ENCODE measurements around the gene RABGAP1. TPM values are rescaled to one million over a fixed set of nuclear protein-coding genes. Genes with fewer than 3 reads are reported as not detected.

The RABGAP1 gene
- total RNA-seq, 2 donors from 2014 or later: 33.8 to 36.7 TPM

DNA sequence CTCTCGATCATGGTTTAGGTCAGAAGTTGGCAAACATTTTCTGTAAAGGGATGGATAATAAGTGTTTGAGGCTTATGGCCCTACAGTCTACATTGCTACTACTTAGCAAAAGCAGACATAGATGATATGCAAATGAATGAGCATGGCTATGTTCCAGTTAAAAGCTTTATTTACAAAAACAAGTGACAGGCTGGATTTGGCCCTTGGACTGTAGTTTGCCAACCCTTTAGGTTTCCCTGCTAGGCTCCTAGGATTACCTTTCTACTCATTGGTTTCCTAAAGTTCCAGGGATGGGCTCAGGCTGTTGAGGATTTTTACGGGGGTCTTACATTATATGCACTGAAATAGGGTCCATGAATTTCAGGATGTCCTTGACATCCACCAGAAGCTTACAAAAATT lies 150.1 kb downstream of the RABGAP1 start:
- Mint-ChIP-seq H3K4me1 (peaks cover 5% of the 10 kb centered on the region), H3K27ac (peak overlapping the region; percentile 29), H3K27me3 (no peaks in the 10 kb centered on the region), H3K36me3 (ENCODE audit: low read depth) (peaks cover 5% of the 10 kb centered on the region), H3K4me3 (no peak overlapping the region)
- ATAC-seq: no peak
- DNase-seq: no peak
- H3K9me3 ChIP-seq (ENCODE audit: control insufficient read depth, low read length, poor library complexity, severe bottlenecking): no peaks in the 10 kb centered on the region

DNA sequence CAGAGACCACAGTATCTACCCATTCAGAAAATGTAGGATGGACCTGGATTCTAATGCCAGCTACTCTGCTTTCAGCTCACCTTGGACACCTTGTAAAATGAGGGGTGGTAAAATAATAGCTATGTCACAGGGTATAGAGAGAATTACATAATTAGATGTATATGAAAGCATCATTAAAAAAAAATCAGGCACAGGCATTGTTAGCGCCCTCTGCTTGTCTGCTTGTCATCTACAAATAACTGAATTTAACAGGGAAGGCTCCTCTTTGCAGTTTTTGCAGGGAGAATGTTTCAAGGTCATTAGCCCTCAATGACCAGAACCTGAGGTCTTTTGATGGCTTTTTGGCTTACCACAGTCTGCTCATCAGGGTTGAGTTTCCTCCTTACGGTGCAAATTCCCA lies 150.6 kb downstream of the RABGAP1 start:
- ATAC-seq (no peak), DNase-seq (no peak)
- H3K27ac Mint-ChIP-seq: peak overlapping the region; percentile 8
- peaks cover 4% of the 10 kb centered on the region for H3K4me1 Mint-ChIP-seq
- peaks cover 3% of the 10 kb centered on the region for H3K36me3 Mint-ChIP-seq (ENCODE audit: low read depth)
- no peaks in the 10 kb centered on the region for H3K27me3 Mint-ChIP-seq
- no peaks in the 10 kb centered on the region for H3K9me3 ChIP-seq (ENCODE audit: control insufficient read depth, low read length, poor library complexity, severe bottlenecking)
- H3K4me3 Mint-ChIP-seq: no peak overlapping the region

DNA sequence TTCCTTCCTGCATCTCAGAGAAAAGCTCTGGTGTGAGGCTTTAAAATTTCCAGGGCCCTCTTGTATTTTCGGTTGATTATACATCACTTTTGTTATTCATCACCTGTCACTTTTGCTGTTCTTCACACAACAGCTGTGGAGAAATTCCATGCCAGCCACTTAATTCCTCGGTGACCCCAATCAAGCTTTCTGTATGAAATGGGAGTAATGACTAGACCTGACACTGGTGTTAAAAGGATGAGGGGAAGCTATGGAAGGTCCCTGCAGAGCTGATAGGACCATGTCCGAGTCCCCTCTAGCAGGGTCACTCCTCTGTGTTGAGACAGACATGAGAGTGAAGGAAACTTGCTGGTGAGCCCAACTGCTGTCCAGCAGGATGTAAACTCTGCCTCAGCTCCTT lies 152.3 kb downstream of the RABGAP1 start:
- Mint-ChIP-seq H3K36me3 (ENCODE audit: low read depth) (peaks cover 3% of the 10 kb centered on the region), H3K4me1 (peaks cover 4% of the 10 kb centered on the region), H3K27me3 (no peaks in the 10 kb centered on the region), H3K4me3 (no peak overlapping the region), H3K27ac (no peak overlapping the region)
- H3K9me3 ChIP-seq (ENCODE audit: control insufficient read depth, low read length, poor library complexity, severe bottlenecking): no peaks in the 10 kb centered on the region
- ATAC-seq (no peak), DNase-seq (no peak)

DNA sequence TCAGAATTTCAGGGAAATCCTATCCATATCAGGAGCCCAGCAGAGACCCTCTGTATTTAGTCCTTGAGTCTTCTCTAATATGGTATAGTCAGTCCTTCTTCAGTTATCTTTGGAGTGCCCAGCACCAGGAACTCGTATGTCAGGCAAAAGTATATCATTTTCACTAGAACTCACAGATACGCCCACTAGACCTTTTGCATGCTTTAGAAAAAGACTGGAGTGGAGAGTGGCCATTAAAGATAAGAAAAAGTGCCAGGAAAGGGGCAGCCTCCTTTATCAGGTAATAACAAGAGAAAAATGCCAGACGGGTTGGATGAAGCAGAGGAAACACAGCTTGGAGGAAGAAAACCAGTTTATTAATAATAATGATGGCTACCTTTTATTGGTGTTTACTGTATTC lies 156.2 kb downstream of the RABGAP1 start:
- ATAC-seq (no peak), DNase-seq (no peak)
- no peaks in the 10 kb centered on the region for H3K9me3 ChIP-seq (ENCODE audit: control insufficient read depth, low read length, poor library complexity, severe bottlenecking)
- Mint-ChIP-seq H3K4me1 (no peaks in the 10 kb centered on the region), H3K4me3 (no peak overlapping the region), H3K27ac (no peak overlapping the region), H3K36me3 (ENCODE audit: low read depth) (peaks cover 2% of the 10 kb centered on the region), H3K27me3 (no peaks in the 10 kb centered on the region)

DNA sequence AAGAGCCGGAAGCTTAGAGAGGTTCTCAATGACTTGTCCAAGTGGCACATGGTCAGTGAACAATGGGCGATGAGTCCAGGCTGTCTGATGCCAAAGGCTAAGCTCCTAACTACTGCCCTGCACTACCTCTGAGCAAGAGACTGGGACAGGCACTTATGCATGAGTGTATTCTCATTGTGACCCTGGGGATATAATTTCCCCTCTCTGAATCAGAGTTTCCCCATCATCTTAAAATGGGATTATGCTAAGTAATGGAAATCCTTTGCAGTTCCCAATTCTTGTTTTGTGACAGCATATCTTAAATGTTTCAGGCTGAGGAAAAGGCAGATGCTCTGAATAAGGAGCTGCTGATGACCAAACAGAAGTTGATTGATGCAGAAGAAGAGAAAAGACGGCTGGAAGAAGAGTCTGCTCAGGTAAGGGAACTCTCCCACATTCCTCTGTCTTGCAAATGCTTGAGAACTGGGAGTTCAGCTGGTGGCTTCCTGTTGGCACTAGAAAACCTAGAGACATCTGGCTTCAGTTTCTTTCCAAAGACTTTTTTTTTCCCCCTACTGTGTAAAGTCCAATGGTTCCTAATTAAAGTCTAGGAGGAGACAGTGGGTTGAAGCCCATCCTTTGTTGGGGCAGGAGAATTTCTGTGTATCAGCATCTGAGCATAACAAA lies 156.7 kb downstream of the RABGAP1 start:
- no peaks in the 10 kb centered on the region for H3K4me1 Mint-ChIP-seq
- H3K4me3 Mint-ChIP-seq: no peak overlapping the region
- ATAC-seq (no peak), DNase-seq (no peak)
- peaks cover 5% of the 10 kb centered on the region for H3K36me3 Mint-ChIP-seq (ENCODE audit: low read depth)
- no peaks in the 10 kb centered on the region for H3K27me3 Mint-ChIP-seq
- no peaks in the 10 kb centered on the region for H3K9me3 ChIP-seq (ENCODE audit: control insufficient read depth, low read length, poor library complexity, severe bottlenecking)
- H3K27ac Mint-ChIP-seq: no peak overlapping the region

DNA sequence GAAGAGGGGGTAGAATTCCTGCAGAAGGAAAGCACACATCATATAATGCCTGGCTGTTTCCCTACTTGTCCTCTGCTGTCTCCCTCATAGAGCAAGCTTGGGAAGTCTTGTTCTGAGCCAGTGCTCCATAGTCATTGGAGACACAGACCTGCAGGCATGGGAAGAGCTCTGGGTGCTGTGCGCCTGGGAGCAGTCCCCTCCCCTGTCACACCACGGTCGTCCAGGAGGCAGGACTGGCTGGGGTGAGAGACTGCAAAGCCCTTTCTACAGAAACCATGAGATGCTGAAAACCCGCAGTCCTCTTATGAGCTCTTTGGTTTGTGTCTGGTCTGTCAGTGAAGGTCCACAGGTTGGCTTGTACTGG lies 157.3 kb downstream of the RABGAP1 start:
- Mint-ChIP-seq H3K36me3 (ENCODE audit: low read depth) (peaks cover 5% of the 10 kb centered on the region), H3K4me1 (no peaks in the 10 kb centered on the region), H3K27ac (no peak overlapping the region), H3K27me3 (no peaks in the 10 kb centered on the region), H3K4me3 (no peak overlapping the region)
- ATAC-seq (no peak), DNase-seq (no peak)
- no peaks in the 10 kb centered on the region for H3K9me3 ChIP-seq (ENCODE audit: control insufficient read depth, low read length, poor library complexity, severe bottlenecking)

DNA sequence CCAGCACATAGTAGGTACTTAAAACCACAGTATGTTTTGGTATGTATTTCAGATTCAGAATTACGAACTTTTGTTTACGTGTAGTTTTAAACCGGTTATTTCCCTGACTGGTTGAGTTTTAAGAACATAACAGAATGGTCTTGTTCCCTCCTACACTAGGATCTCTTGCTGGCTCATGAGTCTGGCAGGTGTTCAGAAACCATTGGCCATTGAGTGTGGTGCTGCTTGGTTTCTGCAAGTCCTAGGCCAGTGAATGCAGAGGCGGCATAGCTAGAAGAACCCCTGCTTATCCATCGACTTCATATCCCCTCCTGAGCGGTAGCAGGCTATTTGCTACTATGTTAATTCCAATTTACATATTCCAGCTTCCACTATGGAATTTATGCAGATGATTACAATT lies 158.2 kb downstream of the RABGAP1 start:
- peak overlapping the region; percentile 6 for H3K27ac Mint-ChIP-seq
- ATAC-seq (no peak), DNase-seq (no peak)
- no peak overlapping the region for H3K4me3 Mint-ChIP-seq
- H3K27me3 Mint-ChIP-seq: no peaks in the 10 kb centered on the region
- H3K9me3 ChIP-seq (ENCODE audit: control insufficient read depth, low read length, poor library complexity, severe bottlenecking): no peaks in the 10 kb centered on the region
- H3K36me3 Mint-ChIP-seq (ENCODE audit: low read depth): peaks cover 5% of the 10 kb centered on the region
- no peaks in the 10 kb centered on the region for H3K4me1 Mint-ChIP-seq

DNA sequence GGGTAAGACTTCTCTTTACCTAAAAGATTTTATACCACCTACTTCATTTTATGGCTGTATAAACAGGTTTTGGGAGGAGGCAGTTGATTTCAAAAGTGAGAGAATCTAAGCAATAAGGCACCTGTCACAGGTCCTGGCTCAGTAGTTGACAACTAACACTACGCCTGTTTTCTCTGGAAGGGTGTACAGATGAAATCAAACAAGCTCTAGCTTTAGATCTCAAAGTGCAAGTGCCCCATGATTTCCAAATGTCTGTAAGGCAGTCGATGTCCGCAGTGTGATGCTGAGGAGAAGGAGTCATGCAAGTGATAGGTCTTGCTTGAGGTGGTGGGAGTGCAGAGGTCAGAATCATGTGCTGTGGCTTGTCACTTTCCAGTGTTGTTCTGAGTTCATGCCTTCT lies 158.7 kb downstream of the RABGAP1 start:
- Mint-ChIP-seq H3K36me3 (ENCODE audit: low read depth) (peaks cover 5% of the 10 kb centered on the region), H3K4me1 (no peaks in the 10 kb centered on the region), H3K27me3 (no peaks in the 10 kb centered on the region), H3K4me3 (no peak overlapping the region), H3K27ac (peak overlapping the region; percentile 6)
- no peak for ATAC-seq
- DNase-seq: no peak
- H3K9me3 ChIP-seq (ENCODE audit: control insufficient read depth, low read length, poor library complexity, severe bottlenecking): no peaks in the 10 kb centered on the region

DNA sequence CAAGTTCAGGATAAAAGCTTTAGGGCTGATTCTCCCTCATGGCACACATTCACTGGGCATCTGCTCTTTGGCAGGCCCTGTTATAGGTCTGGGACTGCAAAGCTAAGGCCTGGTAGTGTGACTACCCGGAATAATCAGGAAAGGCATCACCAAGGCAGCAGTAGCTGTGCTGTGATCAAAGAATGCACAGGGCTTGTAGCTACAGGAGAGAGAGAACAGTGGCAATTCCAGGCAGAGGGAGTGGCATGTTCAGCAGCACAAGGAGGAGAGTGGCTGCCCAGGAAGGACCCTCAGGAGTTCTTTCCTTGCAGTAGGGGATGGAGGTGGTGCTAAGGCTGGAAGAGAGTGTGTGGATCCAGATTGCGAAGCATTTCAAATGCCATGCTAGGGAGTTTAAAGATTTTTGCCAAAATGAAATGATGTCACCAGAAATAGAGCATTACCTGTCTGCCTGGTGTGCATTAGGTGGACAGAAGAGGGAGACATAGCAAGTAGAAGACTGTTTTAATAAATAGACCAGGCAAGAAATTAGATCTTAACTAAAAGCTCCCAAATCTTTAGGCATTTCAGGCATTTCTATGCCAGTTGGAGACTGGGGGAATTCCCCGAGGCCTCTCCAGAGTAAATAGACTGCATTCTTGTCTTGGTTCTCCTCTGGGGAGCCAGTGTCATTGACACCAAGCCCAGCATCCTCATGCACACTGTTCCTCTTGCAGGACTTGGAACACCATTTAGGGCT lies 161.7 kb downstream of the RABGAP1 start:
- Mint-ChIP-seq H3K27me3 (no peaks in the 10 kb centered on the region), H3K27ac (peak overlapping the region; percentile 32), H3K4me3 (no peak overlapping the region), H3K36me3 (ENCODE audit: low read depth) (peaks cover 8% of the 10 kb centered on the region), H3K4me1 (peaks cover 6% of the 10 kb centered on the region)
- ATAC-seq (no peak), DNase-seq (no peak)
- H3K9me3 ChIP-seq (ENCODE audit: control insufficient read depth, low read length, poor library complexity, severe bottlenecking): no peaks in the 10 kb centered on the region

DNA sequence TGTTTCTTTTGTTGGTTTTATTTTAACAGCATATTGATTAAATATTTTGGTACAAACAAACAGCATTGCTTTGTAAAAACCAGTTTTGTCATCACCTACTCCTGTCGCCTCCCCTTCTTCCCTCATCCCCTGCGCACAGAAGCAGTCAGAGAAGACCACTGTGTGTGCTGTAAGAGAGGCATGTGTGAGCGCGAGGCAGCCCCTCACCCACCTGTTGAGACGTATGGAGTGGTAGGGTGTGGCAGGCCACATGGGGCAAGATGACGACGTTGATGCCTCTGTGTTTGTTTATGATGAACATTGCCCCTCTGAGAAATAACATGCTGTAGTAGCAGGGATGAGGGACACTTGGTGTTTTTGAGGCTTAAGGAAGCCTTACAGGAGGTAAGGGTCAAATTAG lies 164.0 kb downstream of the RABGAP1 start:
- Mint-ChIP-seq H3K36me3 (ENCODE audit: low read depth) (peaks cover 6% of the 10 kb centered on the region), H3K27me3 (no peaks in the 10 kb centered on the region), H3K4me3 (no peak overlapping the region), H3K27ac (peak overlapping the region; percentile 81), H3K4me1 (peaks cover 6% of the 10 kb centered on the region)
- ATAC-seq (no peak), DNase-seq (no peak)
- no peaks in the 10 kb centered on the region for H3K9me3 ChIP-seq (ENCODE audit: control insufficient read depth, low read length, poor library complexity, severe bottlenecking)

DNA sequence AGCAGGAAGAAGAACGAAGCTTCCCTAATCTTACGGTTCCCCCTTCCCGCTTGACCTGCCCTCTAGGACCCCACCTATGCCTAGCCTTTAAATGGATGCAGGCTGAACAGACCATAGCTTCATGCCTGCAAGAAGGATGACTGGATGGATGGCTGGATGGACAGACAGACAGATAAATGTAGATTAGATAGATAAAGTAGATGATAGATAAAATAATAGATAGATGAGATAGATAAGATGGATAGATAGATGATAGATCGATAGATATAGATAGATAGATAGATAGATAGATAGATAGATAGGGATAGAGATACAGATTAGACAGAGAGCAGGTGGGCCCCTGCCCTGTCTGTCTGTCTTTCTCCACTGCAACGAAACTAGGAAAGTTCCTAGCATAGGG lies 164.7 kb downstream of the RABGAP1 start:
- no peak for DNase-seq
- H3K27me3 Mint-ChIP-seq: no peaks in the 10 kb centered on the region
- H3K36me3 Mint-ChIP-seq (ENCODE audit: low read depth): peaks cover 6% of the 10 kb centered on the region
- H3K9me3 ChIP-seq (ENCODE audit: control insufficient read depth, low read length, poor library complexity, severe bottlenecking): no peaks in the 10 kb centered on the region
- peak overlapping the region; percentile 81 for H3K27ac Mint-ChIP-seq
- peaks cover 8% of the 10 kb centered on the region for H3K4me1 Mint-ChIP-seq
- ATAC-seq: no peak
- H3K4me3 Mint-ChIP-seq: no peak overlapping the region

DNA sequence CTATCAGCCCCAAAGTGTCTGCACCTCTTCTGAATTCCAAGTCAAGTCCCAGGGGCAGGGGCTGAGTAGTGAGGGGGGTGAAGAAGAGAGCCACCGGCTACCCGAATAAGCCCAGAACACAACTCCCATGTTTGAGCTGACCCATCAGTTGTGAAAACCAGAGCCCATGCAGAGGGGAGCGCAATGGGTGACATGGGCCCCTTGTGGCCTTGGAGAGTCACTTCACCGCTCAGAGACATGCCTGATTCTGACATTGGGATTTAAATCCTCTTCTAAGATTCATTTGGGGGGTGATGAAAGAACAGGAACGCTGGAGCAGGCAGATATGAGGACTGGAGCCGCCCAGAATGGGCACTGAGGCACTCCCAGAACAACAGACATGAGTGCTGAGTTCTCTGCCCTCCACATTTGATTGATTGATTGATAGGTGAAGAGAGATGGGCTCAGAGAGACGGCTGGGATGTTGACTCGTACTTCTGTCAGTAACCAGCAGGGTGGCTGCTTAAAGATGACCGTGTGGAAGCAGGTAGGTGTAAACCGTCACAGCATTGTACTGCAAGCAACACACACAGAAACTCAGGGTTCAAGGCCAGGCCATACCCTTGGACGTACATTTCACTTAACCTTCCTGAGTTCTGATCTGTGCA lies 166.9 kb downstream of the RABGAP1 start:
- H3K36me3 Mint-ChIP-seq (ENCODE audit: low read depth): peaks cover 3% of the 10 kb centered on the region
- no peak overlapping the region for H3K4me3 Mint-ChIP-seq
- ATAC-seq: no peak
- no peak for DNase-seq
- peaks cover 27% of the 10 kb centered on the region for H3K4me1 Mint-ChIP-seq
- H3K27ac Mint-ChIP-seq: peak overlapping the region; percentile 56
- no peaks in the 10 kb centered on the region for H3K9me3 ChIP-seq (ENCODE audit: control insufficient read depth, low read length, poor library complexity, severe bottlenecking)
- H3K27me3 Mint-ChIP-seq: no peaks in the 10 kb centered on the region

DNA sequence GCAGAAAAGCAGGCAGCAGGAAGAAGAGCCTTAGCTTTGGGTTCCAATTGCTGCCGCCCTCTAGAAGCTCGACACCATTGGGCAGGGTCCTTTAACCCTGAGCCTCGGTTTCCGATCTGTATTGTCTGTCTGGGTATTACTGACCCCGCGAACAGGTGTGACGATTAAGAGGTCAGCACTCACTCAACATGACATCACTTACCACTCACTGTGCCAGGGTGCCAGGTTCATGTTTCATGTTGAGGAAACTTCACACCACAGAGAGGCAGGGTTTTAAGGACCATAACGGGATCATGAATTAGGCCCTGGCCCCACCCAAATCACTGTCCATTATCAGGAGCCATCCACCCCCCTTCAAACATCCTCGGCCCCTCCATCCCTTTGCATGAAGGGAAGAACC lies 168.2 kb downstream of the RABGAP1 start:
- Mint-ChIP-seq H3K4me3 (no peak overlapping the region), H3K36me3 (ENCODE audit: low read depth) (peaks cover 3% of the 10 kb centered on the region), H3K27me3 (no peaks in the 10 kb centered on the region), H3K4me1 (peaks cover 27% of the 10 kb centered on the region), H3K27ac (no peak overlapping the region)
- no peaks in the 10 kb centered on the region for H3K9me3 ChIP-seq (ENCODE audit: control insufficient read depth, low read length, poor library complexity, severe bottlenecking)
- DNase-seq (no peak), ATAC-seq (no peak)
